Fibroblast of lung (primary cell): ENCODE measurements around the gene CAMKMT.

ENCODE experiments used
- EZH2 ChIP-seq: IDR thresholded peaks from 2 replicates; pipeline ENCODE4 v1.5.1; 2012; ENCODE audit warnings: low read length, control low read depth, mild to moderate bottlenecking; ENCODE audit errors: missing control alignments
- TF ChIP-seq, protein P1 (sequence below), 2 donors: IDR thresholded peaks in 1 of 2; conservative IDR thresholded peaks in 1 of 2; 1 replicate in 1 of 2; 2 replicates in 1 of 2; pipeline ENCODE4 v1.5.1; 2011 to 2012; ENCODE audit warnings: low read length in 2 of 2, control low read depth in 1 of 2, inconsistent platforms in 1 of 2, low read depth in 1 of 2, mild to moderate bottlenecking in 1 of 2

DNA sequence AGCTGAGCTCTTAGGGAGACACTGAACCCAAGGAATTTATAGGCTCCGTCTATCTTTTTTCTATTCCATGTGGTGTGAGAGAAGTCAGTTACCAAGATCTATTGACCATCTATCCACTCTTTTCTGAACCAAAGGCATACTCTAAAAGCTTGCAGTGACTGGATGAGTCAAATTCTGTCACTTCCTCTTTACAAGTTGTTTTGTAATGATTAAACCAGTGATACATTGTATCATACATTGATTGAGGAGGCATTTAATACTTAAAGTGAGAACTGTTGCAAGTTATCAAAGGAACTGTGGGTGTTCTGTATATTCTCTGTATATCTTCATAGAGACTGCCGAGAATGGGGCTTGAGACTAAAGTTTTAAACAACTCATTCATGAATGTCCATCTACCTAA lies 188.8 kb downstream of the CAMKMT start:
- TF ChIP-seq, protein P1, sequence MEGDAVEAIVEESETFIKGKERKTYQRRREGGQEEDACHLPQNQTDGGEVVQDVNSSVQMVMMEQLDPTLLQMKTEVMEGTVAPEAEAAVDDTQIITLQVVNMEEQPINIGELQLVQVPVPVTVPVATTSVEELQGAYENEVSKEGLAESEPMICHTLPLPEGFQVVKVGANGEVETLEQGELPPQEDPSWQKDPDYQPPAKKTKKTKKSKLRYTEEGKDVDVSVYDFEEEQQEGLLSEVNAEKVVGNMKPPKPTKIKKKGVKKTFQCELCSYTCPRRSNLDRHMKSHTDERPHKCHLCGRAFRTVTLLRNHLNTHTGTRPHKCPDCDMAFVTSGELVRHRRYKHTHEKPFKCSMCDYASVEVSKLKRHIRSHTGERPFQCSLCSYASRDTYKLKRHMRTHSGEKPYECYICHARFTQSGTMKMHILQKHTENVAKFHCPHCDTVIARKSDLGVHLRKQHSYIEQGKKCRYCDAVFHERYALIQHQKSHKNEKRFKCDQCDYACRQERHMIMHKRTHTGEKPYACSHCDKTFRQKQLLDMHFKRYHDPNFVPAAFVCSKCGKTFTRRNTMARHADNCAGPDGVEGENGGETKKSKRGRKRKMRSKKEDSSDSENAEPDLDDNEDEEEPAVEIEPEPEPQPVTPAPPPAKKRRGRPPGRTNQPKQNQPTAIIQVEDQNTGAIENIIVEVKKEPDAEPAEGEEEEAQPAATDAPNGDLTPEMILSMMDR (conservative IDR thresholded peaks at IDR 0.05 in 1 of 2, IDR thresholded peaks at IDR 0.05 in 1 of 2; ENCODE audit: low read depth in 1 of 2, low read length in 2 of 2): no peak
- TF ChIP-seq EZH2: no peak
